HG02759 (cell line): Measurements from ENCODE around the gene FASTKD3.

ENCODE experiments used
- ATAC-seq: cut with Tn5 transposase; IDR thresholded peaks from one replicate; pipeline ENCODE4 v1.9.1; 2021; ENCODE audit warnings: mild to moderate bottlenecking, moderate library complexity; ENCODE audit not compliant: unreplicated experiment

FASTKD3 gene

GRCh38 chr5:7850395-7851239 lies 18.2 kb downstream of the FASTKD3 start, which contains the start of gene CFAP90:
CFAP90 (minus strand) TSS chr5:7851133; CDS start chr5:7851021, 112 bp downstream.
- no peak for ATAC-seq

GRCh38 chr5:7849681-7850394 lies 19.0 kb downstream of the FASTKD3 start:
- ATAC-seq: no peak

DNA sequence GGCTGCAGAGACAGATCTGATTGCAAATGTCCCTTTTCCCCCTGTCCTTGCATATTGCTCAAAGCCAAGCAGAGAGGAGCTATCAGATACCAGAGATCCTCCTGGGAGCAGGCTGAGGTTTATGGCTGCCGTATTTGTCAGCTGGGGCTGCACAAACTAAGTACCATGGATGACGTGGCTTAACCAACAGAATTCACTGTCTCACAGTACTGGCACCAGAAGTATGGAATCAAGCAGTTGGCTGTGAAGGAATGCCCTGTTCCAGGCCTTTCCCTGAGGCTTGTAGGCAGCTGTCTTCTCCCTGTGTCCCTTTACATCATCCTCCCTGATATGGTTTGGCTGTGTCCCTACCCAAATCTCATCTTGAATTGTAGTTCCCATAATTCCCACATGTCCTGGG lies 20.5 kb downstream of the FASTKD3 start:
- ATAC-seq: no peak

- ATAC-seq: no peak
Measured at GRCh38 chr5:7846327-7846726, 22.5 kb downstream of the FASTKD3 start.

DNA sequence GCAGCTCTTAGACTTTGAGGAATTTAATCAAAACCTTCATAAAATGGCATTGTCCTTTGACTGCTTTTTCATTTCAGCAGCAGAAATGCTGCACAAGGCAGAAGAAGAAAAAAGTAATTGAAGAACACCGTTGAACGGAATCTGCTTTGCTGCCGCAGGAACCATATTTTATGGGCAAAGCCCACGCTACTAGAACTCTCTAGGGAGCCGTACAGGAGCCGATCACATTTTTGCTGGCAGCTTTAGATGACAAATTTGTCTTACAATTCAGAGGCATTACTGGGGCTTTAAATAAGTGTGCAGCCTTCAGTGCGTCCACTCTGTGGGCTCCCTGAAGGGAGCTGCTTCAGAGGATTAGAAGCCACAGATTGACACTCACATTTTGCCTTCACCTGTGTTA lies 23.3 kb downstream of the FASTKD3 start:
- no peak for ATAC-seq

DNA sequence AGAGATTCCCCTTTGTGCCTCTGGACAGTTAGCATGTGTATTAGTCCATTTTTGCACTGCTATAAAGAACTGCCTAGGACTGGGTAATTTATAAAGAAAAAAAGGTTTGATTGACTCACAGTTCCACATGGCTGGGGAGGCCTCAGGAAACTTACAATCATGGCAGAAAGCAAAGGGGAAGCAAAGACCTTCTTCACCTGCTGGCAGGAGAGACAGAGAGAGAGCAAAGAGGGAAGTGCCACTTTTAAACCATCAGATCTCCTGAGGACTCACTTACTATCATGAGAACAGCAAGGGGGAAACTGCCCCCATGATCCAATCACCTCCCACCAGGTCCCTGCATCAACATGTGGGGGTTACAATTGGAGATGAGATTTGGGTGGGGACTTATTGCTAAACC lies 23.9 kb downstream of the FASTKD3 start:
- ATAC-seq: no peak

- ATAC-seq: no peak
Measured at GRCh38 chr5:7842531-7842930, 26.3 kb downstream of the FASTKD3 start.

DNA sequence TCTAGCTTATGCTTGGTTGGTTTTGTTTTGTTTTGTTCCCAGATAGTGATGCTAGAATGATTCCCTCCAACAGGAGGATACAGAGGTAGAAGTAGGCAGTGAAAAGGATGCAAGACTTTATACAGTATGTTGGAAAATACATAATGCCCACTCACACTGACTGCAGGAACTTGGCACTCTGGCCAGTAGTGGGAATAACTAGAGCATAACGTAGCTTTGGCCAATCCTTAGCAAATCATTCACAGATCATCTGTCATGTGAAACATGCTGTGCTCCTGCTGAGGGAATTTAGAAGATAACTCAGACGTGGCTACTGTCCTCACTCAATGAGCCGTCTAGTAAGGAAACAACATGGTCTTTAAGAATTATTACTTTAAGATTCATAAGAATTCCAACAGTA lies 31.4 kb downstream of the FASTKD3 start:
- no peak for ATAC-seq

- ATAC-seq: no peak
Measured at GRCh38 chr5:7834982-7835381, 33.8 kb downstream of the FASTKD3 start.

DNA sequence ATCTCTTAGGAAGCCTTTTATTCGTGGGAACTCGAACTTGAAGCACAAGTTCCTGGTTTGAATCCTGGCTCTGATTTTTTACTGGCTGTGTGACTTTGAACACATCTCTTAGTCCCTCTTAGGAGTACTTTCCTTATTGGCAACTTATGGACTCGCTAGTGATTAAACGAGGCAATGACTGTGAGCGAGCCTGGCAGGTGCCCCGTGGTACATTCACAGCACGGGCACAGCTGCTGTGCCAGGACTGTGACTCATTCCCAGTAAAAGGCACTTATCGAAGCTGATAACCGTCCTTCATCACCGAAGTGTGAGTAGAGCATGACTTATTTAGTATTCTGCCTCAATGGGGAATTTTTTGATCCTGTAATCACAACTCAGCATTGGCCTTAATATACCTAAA lies 40.6 kb downstream of the FASTKD3 start:
- ATAC-seq: no peak

- no peak for ATAC-seq
Measured at GRCh38 chr5:7827610-7828009, 41.2 kb downstream of the FASTKD3 start.

DNA sequence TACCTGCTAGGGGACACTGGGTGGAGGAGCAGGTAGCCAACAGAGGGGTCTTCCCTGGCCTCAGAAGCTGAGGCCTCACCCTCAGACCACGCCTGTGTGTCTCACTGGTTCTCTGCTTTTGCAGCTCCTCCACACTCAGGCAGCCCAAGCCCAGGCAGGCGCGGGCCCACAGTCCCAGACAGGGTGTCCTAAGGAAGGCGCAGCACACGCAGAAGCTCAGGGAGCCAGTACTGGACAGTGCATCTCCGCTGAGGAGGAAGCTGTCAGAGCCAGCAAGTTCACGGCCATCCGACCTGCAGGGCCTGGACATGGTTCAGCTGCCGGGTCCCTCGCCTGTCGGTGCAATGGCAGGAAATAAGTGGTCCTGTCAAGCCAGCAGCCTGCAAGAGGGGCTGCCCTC lies 43.2 kb downstream of the FASTKD3 start:
- no peak for ATAC-seq

DNA sequence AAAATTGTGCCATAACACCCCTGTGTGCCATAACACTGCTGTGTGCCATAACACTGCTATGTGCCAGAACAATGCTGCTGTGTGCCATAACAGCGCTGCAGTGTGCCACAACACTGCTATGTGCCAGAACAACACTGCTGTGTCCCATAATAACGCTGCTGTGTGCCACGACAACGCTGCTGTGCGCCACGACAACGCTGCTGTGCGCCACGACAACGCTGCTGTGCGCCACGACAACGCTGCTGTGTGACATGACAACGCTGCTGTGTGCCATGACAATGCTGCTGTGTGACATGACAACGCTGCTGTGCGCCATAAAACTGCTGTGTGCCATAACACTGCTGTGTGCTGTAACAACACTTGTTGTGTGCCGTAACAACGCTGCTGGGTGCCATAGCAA lies 43.8 kb downstream of the FASTKD3 start:
- no peak for ATAC-seq

DNA sequence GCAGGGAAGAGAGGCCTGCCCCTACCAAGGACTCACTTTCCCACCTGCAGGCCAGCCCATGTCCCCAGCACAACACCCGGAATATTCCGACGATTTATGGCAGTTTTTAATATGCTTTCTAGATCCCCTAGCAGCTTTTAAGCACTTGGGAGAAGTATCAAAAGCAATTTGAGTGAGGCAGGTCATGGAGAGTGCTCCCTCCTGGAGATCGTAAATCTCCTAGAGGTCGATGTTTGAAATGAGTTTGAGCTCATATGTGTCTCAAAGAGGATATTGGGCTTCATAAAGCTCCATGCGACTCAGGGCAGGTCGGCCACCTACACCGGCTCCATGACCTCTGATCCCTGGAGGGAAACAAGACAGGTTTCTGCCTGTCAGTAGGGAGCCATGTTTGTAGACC lies 45.2 kb downstream of the FASTKD3 start:
- ATAC-seq: no peak

DNA sequence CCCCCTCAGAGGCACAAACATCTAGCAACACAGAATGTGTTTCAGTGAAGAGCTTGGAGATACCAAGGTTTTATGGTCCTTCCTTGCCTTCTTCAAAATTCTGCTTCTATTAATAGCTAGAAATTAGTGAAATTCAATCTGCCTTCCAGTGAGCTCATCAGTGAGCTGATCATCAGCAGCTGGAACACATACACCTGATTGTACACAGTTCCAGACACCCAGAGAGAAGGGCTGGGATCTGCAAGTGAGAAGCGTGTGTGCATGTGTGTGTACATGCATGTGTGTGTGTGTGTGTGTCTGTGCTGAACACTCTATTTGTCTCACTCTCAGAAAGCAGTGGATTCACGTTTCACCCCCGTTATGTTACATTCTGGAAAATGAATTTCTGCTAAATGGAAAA lies 46.4 kb downstream of the FASTKD3 start:
- no peak for ATAC-seq

GRCh38 chr5:7816535-7816901 lies 52.3 kb downstream of the FASTKD3 start:
- peak; percentile 18 for ATAC-seq

DNA sequence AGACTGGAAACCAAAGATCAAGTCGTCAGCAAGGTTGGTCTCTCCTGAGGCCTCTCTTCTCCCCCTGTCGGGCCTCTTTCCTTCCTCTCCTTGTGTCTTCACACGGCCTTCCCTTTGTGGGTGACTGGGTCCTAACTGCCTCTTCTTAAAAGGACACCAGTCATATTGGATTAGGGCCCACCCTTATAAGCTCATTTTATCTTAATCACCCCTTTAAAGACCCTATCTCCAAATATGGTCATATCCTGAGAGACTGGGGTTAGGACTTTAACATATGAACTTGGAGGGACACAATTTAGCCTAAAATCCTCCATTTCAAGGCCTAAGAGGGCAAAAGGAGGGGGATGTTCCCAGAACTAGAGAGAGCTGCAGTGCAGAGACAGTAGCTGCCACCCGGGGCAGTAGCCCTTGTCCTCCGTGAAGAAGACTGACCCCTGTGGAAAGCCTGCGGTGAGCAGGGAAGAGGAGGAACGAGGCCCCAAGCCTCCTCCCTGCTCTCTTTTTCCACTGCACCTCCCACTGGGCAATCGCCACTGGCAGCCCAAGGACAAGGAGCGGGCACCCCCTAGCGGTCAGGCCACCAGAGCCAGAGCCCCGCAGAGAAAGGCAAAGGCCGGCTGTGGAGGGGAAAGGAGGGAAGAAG lies 52.8 kb downstream of the FASTKD3 start:
- peak; percentile 95 for ATAC-seq

DNA sequence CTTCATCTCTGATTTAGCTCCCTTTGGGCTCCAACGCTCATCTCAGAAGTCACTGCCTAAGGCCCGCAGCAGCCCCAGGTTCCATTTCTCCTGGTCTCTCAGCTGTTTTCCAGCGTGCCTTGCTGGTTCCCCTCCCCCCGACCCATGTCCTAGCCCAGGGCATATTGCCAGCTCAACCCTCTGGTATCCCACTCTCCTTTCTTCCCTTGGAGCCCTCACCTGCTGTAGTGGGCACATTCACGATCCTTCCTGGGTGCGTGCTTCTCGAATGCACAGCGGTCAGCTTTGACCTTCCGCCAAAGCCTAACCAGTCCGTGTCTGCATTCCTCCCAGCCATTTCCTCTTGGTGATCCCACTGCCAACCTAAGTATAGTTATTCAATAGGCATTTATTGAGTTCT lies 54.0 kb downstream of the FASTKD3 start:
- ATAC-seq: no peak

- ATAC-seq: no peak
Measured at GRCh38 chr5:7813576-7813975, 55.3 kb downstream of the FASTKD3 start.

GRCh38 chr5:7813007-7813406 lies 55.8 kb downstream of the FASTKD3 start:
- no peak for ATAC-seq

- ATAC-seq: no peak
Measured at GRCh38 chr5:7811715-7812114, 57.1 kb downstream of the FASTKD3 start.
